Tongue (tissue), 2 donors: ENCODE data around the gene KCNC3. TPM values are rescaled to one million over a fixed set of nuclear protein-coding genes. Genes with fewer than 3 reads are reported as not detected.

Experiments
- DNase-seq: peaks from one replicate; pipeline ENCODE4 v3.0.0-alpha.2; 2015
- total RNA-seq: library from RNA; depleted of rRNA; stranded (reverse); fragments of >200 nt; gene quantifications from one replicate; pipeline ENCODE4 v1.2.3, GENCODE V29; 2014

KCNC3 gene
- total RNA-seq, 1 donor from 2014 or later: 1.0 TPM

DNA sequence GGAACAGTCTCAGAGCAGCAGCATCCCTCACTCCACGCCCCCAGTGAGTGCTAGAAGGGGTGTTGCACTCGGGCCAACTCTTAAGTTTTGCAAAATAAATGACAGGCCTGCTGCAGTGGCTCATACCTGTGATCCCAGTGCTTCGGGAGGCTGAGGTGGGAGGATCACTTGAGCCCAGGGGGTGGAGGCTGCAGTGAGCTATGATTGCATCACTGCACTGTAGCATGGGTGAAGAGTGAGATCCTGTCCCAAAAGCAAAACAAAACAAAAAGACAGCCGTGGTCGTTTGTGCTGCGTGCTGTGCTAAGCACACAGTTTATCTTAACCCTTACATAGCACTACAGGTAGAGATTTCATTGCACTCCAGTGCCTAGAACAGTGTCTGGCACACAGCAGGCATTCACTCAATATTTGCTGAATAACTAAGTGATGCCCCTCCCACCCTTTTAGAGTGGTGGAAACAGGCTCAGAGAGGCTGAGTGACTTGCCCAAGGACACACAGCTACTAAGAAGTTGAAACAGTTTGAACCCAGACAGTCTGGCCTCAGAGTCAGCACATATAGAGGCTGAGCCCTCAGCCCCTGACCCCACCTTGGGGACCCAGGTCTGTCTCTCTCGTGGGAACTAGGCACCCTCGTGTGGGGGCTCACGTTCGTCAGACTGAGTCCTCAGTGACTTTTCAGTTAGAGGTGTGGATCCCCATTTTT, 18.3 kb downstream of the KCNC3 start:
- DNase-seq: no peak

DNA sequence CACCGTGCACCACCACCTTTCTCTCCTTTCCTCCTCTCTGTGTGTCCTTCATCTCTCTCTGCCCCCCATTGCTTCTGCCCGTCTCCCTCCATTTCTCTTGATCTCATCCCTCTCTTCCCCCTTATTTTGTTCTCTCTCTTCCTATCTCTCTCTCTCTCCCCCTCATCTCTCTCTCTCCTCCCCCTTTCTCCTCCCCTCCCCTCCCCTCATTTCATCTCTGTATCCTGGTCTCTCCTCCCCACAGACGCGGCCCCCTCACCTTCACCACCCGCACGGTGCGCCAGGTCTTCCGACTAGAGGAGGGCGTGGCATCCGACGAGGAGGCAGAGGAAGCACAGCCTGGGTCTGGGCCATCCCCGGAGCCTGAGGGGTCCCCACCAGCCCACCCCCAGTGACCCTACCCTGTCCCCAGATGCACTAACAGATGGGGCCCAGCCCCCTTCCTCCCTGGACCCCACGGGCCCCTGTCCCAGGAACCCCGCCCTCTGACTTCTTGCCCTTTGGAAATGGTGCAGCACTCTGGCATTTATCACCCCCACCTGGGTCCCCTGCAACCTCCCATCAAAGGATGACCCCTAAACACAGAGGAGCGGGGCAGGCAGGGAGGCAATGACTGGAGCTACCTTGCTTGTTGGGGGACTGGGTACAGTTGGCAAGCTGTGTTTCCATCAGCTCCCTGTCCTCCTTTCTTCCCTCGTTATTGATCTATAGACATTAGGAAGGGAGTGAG, 19.6 kb downstream of the KCNC3 start:
- no peak for DNase-seq

DNA sequence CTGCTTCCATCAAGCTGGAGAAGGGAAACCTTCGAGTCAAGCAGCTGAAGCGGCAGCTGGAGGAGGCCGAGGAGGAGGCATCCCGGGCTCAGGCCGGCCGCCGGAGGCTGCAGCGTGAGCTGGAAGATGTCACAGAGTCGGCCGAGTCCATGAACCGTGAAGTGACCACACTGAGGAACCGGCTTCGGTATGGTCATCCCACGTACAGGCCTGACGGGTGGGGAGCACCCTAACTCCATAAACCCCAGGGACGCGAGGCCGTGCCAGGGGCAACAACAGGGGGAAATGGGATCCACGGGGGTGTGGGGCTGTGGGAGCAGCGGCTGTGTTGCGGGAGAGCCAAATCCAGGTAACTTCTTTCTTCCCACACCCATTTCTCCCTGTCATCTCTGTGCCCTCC, 20.2 kb downstream of the KCNC3 start:
- DNase-seq: no peak

DNA sequence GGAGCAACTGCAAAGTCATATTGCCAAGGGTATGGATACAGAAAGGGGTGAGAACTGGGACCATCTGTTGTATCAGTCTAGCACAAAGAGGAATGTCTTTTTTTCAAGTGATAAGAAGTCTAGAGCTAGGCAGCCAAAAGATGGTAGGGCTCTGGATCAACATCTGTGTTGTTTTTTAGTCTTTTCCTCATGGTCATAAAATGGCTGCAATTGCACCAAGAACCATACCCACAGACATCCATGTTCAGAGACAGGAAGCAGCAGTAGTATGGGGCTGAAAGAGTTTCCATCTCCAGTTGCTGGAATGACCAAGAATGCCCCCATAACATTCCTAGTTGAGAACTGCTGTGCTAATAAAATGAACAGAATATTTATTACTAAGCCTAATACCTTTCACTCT, 25.6 kb downstream of the KCNC3 start:
- DNase-seq: no peak

DNA sequence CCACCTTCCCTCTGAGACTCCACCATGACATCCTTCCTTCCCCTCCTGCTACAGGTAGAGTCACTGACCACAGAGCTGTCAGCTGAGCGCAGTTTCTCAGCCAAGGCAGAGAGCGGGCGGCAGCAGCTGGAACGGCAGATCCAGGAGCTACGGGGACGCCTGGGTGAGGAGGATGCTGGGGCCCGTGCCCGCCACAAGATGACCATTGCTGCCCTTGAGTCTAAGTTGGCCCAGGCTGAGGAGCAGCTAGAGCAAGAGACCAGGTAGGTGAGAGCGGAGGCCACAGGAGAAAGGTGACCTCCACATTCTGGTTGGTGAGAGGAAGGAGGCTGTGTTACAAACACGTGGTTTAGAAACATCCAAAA, 27.6 kb downstream of the KCNC3 start:
- DNase-seq: no peak

DNA sequence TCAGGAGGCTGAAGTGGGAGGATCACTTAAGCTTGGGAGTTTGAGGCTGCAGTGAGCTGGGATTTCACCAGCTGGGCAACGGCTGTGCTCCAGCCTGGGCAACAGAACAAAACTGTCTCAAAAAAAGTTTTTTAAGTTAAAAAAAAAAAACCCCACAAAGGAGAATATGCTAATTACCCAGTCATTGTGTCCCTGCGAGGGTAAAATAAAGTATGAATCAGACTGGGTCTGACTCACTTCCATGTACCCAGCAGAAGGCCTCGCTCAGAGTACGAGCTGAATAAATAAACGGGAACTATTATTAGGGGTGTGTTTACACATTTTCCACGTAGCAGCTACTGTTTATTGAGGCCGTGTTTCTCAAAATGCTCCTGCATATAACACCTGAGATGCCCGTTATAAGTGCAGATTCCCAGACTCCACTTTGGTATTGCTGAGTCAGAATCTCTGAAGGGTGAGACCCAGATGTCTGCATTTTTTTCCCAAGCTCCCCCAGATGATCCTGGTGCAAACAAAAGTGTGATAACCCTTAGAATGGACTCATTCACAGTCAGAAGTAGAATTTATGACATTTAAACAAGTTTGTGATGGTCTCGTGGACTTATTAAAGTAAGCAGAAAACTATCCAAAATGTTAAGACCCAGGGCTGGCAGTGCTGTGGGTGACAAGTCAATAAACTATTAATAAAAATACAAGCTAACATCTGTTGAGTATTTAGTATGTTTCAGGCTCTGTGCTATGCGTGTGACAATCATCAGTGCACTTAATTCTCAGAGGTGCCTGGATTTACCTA, 28.2 kb downstream of the KCNC3 start:
- DNase-seq: no peak

DNA sequence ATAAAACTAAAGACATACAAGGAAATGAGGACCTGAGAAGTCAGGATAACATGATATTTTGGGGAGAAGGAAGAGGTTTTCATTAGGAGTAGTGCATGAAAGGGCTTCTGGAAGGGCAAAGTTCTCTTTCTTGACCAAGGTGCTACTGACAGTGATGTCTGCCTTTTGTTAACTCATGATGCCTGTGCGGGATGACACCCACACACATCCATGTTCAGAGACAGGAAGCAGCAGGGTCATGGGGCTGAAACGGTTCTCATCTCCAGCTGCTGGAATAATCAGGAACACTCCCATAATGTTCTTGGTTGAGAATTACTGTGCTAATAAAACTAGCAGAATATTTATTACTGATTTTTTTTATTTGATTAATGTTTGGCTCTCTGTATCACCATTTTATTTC, 29.1 kb downstream of the KCNC3 start:
- no peak for DNase-seq

DNA sequence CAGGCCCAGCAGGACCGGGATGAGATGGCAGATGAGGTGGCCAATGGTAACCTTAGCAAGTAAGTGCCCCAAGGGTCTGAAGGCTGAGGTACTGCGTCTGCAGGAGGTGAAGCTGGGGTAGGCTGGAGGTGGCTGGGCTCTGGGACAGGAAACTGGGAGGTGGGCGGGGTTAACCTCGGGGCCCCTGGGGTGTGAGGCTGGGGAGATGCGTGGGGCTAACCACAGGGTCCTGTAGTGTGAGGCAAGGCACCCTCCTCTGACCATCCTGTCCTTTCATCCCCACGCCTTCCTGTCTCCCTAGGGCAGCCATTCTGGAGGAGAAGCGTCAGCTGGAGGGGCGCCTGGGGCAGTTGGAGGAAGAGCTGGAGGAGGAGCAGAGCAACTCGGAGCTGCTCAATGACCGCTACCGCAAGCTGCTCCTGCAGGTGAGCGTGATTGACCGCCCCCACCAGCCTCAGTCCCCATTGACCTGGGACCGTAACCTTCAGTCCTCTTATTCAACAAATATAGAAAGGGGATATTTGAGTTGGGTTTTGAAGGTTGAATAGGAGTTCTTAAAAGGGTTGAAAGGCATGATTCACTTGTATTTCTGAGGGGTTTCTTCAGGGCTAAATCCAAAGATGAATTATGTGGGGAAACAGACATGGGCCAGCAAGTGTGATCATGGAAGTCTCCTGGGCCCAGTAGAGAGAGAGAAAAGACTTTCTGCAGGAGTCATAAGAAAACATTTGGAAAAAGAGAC, 35.7 kb downstream of the KCNC3 start:
- no peak for DNase-seq

DNA sequence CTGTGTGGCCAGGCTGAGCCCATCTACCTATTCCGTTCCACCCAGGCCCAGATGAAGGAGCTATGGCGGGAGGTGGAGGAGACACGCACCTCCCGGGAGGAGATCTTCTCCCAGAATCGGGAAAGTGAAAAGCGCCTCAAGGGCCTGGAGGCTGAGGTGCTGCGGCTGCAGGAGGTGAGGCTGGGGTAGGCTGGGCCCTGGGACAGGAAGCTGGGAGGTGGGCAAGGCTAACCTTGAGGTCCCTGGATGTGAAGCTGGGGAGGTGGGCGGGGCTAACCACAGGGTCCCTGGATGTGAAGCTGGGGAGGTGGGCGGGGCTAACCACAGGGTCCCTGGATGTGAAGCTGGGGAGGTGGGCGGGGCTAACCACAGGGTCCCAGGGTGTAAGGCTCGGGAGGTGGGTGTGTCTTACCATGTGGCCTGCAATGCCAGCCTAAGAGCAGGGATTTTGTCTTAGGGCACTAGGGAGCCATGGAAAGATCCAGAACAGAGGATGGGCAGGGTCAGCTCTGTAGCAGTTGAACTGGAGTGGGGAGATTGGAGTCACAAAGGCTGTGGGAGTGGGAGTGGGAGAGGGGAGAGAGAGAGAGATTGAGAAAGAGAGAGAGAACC, 36.9 kb downstream of the KCNC3 start:
- no peak for DNase-seq

DNA sequence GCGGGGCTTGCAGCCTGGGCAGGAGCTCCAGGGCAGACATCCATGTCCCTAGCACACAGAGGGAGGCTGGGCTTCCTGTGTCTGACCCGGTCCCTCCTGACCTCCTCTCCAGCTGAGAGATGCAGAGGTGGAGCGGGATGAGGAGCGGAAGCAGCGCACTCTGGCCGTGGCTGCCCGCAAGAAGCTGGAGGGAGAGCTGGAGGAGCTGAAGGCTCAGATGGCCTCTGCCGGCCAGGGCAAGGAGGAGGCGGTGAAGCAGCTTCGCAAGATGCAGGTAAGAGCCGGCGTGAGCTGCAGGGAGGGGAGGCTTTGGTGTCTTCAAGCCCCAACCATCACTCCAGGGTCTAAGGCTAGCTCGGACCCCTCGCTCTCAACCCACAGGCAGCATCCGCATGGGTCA, 38.4 kb downstream of the KCNC3 start:
- no peak for DNase-seq

DNA sequence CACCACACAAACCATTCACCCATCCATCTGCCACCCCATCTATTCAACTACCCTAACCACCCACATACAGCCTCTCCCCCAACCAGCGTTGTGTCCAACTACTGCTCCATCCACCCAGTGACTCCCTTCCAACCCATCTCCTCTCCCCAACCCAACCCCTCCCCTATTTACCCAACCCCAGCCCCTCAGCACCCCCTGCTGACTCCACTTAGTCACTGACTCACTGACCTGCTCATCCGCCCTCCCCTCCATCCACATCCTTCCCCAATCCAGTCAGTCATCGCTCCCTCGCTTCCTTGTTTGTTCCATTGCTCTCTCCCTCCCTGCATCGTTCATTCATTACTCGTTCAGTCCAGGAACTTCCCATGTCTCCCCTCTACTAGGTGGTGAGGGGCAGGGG, 39.2 kb downstream of the KCNC3 start:
- no peak for DNase-seq

DNA sequence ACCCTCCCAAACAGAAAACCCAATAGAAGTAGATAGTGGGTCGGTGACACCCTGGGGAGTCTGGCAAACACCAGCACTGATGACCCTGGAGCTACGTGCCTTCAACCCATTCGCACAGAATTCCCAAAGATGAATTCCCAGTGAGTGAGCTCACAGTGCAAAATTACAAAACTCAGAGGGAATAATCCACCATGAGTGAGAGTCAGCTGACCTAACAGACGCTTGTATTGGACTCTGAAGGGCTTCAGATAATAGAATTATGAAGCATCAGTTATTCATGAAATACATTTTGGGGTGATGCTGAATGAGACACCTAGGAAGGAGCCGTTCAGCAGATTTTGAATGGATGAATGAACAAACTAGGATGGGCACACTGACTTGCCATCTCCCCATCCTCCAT, 40.2 kb downstream of the KCNC3 start:
- no peak for DNase-seq

DNA sequence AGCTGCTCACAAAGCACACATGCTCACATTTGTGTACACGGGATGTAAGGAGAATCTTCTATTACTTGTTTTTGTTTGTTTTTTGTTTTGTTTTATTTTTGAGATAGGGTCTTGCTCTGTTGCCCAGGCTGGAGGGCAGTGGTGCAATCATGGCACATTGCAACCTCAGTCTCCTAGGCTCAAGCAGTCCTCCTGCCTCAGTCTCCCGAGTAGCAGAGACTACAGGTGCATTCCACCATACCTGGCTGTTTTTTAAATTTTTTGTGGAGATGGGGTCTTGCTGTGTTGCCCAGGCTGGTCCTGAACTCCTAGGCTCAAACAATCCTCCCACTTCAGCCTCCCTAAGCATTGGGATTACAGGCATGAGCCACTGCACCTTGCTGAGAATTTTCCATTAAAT, 41.8 kb downstream of the KCNC3 start:
- no peak for DNase-seq

DNA sequence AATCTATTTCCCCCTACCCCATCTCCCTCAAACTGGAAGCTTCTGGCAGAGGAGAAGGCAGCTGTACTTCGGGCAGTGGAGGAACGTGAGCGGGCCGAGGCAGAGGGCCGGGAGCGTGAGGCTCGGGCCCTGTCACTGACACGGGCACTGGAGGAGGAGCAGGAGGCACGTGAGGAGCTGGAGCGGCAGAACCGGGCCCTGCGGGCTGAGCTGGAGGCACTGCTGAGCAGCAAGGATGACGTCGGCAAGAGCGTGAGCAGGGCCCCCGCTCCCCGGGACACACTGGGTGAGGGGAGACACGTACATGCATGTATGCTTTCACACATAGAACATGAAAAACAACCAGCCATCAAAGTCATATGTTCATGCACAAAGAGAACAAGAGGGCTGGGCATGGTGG, 42.7 kb downstream of the KCNC3 start:
- DNase-seq: no peak

DNA sequence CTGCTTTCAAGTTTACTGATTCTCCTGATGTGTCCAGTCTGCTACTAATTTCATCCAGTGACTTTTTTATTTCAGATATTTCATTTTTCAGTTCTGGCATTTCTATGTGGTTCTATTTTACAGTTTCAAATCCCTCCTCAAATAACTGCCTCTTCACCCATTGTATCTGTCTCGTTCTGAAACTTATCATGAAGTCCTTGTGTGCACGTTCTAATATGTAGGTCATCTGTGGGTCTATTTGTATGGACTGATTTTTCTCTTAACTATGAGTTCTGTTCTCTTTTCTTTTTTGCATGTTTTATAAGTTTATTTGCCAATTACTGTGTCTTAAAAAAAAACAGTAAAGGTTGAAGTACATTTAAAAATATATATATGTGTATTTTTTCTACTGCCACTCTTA, 43.3 kb downstream of the KCNC3 start:
- no peak for DNase-seq

DNA sequence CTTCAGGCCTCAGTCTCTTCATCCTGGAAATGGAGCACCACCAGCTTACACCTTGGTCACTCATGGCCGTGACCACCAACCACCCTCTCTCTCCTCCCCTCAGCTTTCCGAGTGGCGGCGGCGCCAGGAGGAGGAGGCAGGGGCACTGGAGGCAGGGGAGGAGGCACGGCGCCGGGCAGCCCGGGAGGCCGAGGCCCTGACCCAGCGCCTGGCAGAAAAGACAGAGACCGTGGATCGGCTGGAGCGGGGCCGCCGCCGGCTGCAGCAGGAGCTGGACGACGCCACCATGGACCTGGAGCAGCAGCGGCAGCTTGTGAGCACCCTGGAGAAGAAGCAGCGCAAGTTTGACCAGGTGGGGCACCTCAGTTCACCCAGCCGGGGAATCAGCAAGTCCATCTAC, 47.7 kb downstream of the KCNC3 start:
- no peak for DNase-seq

DNA sequence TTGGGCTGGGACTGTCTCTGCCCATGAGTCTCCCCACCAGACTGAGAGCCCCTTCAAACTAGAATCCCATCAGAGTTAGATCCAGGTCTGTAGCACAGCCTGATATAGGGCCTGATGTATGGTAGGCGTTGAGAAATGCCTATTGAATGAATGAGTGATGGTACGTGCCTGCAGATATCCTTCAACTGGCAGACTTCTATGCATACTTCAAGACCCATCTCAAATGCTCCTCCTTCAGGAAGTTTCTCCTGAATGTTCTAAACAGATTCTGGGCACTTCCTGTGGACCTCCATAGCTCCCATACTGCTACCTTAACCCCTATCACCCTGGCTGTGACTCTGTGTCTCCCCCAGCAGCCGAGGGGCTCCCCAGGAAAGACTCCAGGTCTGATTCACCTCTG, 48.2 kb downstream of the KCNC3 start:
- no peak for DNase-seq

DNA sequence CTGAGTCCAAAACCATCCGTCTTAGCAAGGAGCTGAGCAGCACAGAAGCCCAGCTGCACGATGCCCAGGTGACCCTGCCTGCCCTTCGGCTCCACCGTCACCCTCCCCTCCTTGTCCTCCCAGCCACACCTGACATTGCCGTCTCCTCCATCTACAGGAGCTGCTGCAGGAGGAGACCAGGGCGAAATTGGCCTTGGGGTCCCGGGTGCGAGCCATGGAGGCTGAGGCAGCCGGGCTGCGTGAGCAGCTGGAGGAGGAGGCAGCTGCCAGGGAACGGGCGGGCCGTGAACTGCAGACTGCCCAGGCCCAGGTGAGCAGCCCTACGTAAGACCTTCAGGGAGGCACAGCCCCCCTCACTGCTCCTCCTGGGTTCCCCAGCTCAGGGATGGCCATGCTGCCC, 49.1 kb downstream of the KCNC3 start:
- DNase-seq: no peak

DNA sequence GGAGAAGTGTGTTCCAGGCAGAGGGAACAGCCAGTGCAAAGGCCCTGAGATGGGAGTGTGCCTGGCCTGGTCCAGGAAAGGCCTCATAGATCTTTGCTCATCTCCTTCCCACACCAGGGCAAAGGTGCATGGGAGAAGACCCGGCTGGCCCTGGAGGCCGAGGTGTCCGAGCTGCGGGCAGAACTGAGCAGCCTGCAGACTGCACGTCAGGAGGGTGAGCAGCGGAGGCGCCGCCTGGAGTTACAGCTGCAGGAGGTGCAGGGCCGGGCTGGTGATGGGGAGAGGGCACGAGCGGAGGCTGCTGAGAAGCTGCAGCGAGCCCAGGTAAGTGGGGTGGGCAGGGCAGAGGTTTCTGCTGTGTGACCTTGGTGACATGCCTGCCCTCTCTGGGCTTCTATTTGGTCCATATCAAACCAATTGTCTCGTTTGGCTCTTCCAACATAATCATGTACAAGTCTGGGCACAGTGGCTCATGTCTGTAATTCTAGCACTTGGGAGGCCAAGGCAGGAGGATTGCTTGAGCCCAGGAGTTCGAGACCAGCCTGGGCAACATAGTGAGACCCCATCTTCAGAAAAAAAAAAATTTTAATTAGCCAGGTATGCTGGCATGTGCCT, 51.1 kb downstream of the KCNC3 start:
- DNase-seq: no peak

DNA sequence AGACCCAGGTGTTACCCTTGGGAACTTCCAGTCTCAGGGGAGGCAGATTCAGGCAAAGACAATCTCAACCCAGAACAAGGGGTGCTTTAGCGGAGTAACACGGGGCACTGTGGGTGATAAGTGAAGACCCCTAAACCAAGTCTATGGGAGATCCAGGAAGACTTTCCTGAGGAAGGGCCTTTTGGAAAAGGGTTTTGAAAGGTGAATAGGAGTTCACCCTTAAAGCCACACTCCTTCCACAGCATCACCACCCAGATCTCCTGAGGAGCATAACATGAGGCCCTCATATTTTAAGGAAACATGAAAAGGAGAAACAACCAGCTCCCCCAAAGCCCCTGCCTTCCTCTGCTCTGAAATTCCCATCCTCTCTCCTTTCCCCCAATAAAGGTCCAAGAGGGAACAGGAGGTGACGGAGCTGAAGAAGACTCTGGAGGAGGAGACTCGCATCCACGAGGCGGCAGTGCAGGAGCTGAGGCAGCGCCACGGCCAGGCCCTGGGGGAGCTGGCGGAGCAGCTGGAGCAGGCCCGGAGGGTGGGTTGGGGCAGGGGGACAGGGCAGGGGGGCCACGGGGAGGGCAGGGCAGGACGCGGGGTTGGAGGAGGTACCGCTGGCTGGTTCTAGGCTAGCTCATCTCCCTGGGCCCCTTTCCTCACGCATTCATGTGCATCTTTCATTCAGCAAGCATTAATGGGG, 52.7 kb downstream of the KCNC3 start:
- DNase-seq: no peak
